Muscle of back (tissue), 11 donors: Measurements from ENCODE around the gene PCK2. TPM values are rescaled to one million over a fixed set of nuclear protein-coding genes. Genes with fewer than 3 reads are reported as not detected.

Source experiments
- DNase-seq, 3 donors: peaks; one replicate each; pipeline versions ENCODE4 v3.0.0 to v3.0.0-alpha.2; 2013
- polyA plus RNA-seq, 10 donors: library from polyadenylated mRNA; unstranded; fragments of 120-200 nt; gene quantifications; one replicate each; pipeline ENCODE4 v1.2.1, GENCODE V29; 2013; ENCODE audit not compliant: insufficient read length in 10 of 10

PCK2 gene
- polyA plus RNA-seq, 10 donors, result 2.8 to 6.0 (median 3.5) TPM

DNA sequence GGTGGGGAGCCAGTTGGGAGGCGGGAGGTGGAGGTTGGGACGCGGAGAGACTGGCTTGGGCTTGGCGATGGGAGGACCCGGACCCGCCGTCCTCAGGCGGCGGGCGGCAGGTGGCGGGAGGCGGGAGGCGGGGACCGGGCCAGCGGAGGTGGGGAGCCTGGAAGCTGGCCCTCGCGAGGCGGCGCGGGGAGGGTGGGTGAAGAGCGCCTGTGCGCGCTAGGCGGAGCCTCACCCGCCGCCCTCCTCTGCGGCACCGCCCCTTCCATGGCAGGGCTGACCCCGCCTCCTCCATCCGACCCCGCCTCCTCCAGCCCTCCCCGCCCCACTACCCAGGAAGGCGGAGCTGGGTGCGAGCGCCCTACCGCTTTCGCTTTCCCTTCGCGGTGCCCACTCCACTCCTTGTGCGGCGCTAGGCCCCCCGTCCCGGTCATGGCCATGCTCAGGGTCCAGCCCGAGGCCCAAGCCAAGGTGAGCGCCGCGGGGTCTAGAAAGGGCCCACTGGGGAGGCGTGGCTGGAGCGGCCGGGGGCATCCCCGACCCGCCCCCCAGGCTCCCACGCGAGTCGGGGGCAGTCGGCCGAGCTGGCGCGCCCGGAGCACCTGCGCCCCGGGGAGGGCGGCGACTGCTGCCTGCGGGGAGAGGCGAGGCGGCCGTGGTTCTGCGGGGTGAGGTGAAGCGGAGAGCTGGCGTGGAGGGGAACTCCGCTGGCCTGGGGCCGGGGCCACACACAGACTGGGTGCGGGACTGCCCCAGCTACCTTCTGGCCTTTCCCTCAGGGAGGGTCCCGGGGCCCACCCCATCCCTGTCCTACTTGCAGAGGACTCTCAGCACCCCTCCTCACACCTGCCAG is 41.9 kb downstream of the PCK2 start, which contains the start of gene PSME1:
TSS of gene PSME1 (plus strand) at position 361 of the 850 bp plus-strand sequence. CDS start at position 430, 69 bp downstream.
- DNase-seq, result peak; percentile 87 to 96 (median 91)

DNA sequence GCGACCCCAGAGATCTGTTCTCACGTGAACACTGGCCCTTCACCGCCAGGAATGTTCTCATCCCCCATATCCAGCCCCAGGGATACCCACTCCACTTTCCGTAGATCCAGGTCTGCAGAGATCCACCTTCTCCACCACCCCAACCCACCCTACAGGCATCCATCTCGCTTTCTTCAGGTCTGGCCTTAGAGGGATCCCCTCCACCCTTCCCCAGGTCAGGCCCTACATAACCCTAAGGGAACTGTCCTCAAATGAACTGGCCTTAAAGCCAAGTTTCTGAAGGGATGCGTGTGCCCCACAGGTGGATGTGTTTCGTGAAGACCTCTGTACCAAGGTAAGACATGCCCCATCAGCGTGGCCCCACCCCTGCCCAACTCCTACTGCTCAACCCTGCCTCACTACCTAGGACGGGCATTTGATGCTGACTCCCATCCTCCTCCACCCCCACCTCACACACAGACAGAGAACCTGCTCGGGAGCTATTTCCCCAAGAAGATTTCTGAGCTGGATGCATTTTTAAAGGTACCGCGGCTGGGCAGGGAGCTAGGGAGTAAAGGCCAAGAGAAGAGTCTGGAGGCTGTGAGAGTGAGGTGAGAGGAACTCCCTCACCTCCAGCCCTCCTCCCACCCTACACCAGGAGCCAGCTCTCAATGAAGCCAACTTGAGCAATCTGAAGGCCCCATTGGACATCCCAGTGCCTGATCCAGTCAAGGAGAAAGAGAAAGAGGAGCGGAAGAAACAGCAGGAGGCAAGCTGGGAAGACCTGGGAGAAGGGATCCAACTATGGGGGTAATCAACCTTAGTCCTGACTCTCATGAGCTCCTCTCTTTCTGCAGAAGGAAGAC is 42.8 kb downstream of the PCK2 start:
- no peak for DNase-seq

DNA sequence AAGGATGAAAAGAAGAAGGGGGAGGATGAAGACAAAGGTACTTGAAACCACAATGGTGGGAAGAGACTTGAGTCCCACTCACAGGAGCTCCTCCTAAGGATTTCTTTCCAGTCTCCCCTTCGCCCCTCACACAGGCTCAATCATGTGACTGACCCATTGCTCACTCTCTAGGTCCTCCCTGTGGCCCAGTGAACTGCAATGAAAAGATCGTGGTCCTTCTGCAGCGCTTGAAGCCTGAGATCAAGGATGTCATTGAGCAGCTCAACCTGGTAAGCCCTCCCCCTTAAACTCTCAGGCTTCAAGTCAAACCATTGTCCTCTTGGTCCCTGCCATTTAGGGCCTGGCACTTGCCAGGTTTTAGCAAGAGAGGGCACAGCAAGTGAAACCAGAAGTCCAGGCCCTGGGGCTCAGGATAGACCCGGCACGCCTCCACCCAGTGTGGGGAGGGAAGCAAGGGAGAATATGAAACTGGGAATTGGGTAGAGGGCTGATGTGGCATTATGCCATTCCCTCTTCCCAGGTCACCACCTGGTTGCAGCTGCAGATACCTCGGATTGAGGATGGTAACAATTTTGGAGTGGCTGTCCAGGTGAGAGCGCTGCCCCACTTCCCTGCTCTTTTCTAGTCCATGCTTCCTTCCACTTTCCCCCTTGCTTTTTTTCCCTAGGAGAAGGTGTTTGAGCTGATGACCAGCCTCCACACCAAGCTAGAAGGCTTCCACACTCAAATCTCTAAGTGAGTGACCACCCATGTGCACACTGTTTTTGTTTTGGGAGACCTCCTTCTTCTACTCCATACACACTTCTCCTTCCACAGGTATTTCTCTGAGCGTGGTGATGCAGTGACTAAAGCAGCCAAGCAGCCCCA is 43.7 kb downstream of the PCK2 start:
- no peak for DNase-seq

DNA sequence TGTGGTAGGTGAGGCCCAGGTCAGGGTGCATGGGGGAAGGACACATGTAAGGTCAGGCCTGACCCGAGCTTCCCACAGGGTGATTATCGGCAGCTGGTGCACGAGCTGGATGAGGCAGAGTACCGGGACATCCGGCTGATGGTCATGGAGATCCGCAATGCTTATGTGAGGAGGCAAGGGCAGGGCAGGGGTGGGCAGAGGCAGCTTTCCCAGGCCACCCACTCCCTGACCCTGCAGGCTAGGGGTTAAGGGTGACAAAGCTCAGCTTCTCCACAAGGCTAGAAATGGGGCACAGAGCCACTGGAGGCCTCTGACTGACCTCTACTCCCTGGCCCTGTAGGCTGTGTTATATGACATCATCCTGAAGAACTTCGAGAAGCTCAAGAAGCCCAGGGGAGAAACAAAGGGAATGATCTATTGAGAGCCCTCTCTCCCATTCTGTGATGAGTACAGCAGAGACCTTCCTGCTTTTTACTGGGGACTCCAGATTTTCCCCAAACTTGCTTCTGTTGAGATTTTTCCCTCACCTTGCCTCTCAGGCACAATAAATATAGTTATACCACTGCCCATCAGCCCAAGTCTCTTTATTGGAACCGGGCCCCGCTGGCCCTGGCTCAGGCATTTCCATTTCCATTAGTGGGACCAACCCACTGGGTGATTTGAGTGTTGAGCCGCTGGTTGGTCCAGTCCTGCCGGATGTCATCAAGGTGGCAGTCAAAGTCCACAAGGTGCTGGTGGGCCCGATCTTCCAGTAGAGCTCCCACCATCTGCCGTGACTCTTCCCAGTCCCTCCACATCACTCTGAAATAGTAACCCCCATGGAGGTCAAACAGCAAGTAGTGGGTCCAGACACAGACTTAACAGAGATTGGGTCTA is 44.5 kb downstream of the PCK2 start:
- no peak for DNase-seq

DNA sequence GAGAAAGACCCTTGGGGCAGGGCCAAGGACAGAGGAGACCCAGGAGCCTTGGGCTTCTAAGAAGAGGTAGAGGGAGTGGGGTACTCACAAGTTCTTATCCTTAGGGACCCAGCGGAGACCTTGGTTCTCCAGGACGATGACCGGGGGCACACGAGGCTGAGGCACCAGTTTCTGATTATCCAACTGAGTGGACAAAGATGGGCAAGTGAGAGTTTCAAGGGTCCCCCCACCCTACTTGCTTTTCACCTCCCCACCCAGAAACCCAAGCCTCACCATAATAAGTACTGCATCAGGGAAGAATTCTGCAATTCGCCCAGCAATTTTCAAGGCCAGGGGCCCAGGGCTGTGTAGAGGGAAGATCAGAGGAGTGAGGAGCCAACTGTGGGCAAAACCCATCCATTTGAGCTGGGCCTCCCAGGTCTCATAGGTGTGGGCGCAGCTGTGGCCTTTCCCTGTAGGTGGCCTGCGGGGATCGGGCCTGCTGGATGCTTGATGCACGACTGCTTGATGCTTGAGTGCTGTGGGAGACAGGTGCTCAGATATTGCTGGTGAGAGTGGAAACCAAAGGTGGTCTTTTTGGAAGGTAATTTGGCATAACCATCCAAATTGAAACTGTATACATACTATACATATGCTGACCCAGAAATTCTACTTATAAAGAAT is 45.3 kb downstream of the PCK2 start:
- DNase-seq, result no peak

DNA sequence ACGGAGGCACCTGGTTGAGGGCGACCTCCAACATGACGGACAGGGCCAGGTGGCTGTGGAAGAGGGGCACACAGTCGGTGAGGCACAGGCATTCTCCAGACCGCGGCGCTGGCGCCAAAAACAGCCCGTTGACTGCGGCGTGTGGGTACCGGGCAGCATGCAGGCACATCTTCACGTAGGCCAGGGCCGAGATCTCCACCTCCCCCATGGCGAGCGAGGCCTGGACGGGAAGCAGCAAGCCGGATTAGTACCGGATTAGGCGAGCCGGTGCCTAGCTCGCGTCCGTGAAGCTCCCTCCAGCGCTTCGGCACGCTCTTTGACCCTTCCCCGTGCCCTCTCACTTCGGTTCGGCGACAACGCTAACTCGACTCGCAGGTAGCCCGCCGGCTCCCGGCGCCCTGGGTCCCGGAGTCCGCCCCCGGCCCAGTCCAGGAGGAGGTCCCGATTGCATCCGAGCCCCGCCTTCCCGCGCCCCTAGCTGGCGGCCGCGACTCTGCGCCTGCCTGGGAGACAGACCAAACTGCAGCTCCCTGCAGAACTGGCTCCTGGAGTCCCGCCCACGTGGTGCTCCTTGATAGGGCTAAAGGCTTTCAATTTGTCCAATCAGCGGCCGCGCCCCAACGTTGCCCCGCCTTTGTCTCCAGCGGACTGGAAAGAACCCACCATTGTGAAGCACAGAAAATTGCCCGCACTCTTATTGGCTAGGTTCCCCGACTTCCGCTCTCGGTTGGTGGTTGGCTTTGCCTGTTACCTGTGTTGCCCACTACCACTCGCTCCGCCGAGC is 47.2 kb downstream of the PCK2 start, which contains the start of gene EMC9:
TSS of gene EMC9 (minus strand) at position 495 of the 784 bp plus-strand sequence. CDS start at position 208, 287 bp downstream.
- DNase-seq, result peak; percentile 99 to 100 (median 100)

DNA sequence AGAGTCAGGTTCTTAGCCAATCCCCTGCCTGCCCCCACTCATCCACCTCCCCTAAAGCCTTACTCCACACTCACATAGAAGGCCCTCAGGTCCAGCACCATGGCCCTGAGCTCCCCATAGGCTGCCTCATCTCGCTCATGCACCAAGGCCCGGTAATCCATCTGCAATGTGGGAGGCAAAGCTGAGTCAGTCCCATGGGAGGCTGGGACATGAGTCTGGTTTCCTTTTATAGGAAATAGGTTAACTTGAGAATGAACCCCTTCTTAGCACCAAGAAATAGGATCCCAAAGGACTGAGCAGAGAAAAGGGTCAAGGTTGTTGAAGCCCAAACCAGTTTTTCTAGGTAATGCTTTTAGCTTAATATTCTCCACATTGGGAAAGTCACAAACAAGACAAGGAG is 49.4 kb downstream of the PCK2 start:
- no peak for DNase-seq

DNA sequence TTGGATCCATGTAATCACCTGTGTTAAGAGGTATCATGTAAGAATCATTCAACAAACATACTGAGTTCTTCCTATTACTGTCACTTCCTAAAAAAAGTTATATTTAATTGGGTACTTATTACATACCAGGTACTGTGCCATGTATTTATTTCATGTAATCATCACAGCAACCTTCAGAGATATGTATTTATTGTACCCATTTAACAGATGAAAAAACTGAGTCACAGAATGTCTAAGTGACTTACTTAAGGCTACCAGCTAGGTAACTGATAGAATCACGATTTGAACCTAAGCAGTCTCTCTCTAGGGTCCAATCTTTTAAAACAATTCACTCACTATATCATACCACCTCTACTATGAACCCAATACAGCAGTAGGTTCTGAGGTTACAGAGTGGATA is 50.3 kb downstream of the PCK2 start:
- no peak for DNase-seq

DNA sequence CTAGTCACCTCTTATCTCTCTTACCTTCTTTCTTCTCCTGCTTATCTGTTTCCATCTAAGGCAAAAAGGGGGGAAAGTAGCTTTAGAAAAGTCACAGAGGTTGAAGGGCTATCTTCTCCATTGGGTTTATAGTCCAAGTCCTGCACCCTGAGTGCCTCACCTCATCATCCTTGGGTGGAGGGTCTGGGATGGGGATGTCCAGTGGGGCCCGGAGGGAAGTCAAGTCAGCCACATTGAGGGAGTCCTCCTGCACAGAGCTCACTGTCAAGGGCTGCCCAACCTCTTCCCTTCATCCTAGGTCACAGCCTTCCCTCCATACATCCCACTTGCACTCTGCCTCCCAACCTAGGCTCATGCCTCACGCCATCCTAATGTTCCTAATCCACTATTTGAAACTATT is 51.1 kb downstream of the PCK2 start:
- no peak for DNase-seq

DNA sequence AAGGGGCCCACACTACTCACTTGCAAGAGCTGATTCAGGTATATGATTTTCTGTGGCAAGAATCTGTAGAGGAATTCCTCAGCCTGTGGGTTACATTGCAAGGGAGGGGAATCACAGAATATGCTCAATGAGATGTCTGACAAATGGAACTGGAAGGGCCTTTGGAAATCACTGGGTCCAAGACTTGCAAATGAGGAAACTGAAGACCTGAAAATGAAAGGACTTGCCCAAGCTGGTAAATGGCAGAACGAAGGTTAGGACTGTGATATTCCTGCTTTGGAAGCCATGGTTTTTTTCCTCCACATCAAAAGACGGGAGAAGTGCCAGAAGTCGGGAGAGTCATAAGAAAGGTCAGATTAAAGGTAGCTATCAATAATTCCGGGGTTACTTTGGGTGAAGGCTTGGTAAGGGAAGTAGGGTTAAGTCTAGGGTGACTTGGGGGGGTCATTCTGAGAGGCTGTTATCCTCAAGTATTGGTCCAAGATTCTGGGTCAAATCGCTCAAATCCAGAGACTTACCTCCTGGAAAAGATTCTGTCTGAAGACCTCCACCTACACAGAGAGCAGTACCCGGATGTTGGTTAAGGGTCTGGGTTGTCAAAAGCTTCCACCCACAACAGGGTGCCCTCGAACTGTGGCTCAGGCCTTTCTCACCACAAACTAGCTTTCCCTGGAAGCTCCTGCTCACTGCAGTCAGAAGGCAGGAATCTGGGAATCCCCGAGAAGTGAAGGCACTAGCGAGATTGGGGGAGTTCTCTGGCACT is 51.8 kb downstream of the PCK2 start:
- no peak for DNase-seq

DNA sequence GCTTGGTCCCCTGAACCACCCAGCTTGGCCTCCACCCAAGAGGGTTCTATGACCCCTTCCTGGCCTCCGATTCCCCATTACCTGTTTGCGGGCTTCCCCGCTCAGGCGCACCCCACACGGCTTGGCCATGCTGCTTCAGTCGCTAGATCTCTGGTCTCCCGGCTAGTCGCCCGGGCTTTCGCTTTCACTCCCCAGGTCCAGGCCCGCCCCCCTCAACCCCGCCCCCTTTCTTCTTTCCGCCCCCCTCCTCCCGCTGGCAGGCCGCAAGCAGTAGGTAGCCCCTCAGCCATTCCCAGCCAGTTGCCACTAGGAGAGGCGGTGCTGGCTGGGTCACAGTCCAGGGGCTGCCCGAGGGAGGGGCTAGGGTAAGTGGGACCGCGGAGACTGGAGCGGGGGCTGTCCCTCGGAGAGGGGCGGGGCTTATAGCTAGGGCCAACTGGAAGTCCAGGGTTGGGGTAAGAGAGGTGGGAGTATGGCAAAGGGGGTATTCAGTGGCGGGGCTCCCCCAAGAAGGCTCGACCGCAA is 52.4 kb downstream of the PCK2 start, which contains the start of gene PSME2:
TSS of gene PSME2 (minus strand) at position 158 of the 525 bp plus-strand sequence. CDS start at position 129, 29 bp downstream.
- DNase-seq, result peak; percentile 93 to 97 (median 97)

DNA sequence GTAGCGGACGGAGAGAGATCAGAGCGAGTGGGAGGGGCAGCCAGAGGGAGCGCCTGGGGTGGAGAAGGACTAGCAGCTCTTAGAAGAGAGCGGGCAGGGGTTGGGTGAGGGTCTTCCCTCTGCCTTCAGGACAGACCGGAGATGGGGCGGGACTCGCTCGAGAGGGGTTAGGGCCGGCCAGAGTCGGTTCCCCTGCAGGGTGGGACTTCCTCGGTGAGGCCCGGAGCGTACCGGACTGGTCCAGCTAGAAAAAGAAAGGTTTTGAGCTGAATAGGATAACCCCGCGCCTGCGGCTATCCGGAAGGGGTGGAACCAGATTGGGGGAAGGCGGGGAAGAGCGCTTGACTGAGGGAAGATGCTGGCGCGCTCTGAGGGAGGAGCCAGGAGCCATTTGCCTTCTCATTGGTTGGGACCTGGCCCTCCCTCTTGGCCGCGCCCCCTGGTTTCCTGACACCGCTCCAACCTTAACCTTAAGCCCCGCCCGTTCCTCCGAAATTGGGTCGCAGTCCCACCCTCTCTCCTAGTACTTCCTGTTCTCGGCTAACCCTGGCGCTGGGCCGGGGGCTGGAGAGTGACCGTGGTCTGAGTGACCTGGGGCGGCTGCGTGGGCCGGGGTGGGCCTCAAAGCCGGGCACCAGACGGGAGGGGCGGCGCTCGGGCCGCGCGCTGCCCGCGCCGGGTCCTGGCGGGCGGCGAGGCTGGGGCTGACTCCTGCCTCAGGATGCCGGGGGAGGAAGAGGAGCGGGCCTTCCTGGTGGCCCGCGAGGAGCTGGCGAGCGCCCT is 53.1 kb downstream of the PCK2 start, which contains the start of gene RNF31:
TSS of gene RNF31 (plus strand) at position 521 of the 783 bp plus-strand sequence. CDS start at position 722, 201 bp downstream.
- peak; percentile 99 for DNase-seq

DNA sequence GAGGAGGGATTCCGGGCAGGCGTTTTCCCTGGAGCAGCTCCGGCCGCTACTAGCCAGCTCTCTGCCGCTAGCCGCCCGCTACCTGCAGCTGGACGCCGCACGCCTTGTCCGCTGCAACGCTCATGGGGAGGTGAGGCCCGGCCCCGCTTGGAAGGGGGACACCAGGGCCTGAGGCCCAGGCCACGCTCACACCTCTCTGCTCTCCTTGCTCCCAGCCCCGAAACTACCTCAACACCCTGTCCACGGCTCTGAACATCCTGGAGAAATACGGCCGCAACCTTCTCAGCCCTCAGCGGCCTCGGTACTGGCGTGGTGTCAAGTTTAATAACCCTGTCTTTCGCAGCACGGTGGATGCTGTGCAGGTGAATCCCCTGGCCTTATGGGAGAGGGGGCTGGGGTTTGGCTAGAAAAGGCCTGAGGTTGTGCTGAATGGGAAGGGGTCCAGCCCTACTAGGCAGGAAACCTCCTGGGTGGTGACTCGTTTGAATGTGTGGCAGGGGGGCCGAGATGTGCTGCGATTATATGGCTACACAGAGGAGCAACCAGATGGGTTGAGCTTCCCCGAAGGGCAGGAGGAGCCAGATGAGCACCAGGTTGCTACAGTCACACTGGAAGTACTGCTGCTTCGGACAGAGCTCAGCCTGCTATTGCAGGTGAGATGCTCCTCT is 53.8 kb downstream of the PCK2 start:
- no peak for DNase-seq

DNA sequence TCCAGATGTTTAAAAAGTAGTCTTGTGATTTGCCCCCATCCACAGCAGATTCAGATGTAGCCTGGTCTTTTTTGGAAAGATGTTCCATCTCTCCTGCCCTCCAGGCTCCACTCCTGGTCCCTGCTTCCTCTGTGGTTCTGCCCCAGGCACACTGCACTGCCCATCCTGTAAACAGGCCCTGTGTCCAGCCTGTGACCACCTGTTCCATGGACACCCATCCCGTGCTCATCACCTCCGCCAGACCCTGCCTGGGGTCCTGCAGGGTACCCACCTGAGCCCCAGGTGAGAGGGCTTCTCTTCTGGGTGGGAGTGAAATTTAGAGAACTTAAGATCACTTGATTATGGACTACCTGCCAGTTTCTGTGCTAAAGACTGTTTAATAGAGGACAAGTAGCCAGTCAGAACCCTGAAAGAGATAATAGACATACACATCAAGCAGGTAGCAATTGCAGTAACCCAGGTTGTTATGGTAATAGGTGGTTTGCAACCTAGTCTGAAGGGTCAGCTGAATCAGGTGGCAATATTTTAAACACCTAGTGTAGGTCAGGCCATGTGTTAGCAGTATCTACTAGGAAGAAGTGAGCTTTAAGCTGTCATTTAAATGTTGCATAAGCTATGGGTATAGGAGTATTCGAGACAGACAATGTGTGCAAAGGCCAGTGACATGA is 55.3 kb downstream of the PCK2 start:
- no peak for DNase-seq

DNA sequence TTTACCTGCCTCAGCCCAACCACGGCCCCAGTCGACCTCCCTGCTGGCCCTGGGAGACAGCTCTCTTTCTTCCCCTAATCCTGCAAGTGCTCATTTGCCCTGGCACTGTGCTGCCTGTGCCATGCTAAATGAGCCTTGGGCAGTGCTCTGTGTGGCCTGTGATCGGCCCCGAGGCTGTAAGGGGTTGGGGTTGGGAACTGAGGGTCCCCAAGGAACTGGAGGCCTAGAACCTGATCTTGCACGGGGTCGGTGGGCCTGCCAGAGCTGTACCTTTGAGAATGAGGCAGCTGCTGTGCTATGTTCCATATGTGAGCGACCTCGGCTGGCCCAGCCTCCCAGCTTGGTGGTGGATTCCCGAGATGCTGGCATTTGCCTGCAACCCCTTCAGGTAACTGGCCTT is 56.0 kb downstream of the PCK2 start:
- DNase-seq, result no peak

DNA sequence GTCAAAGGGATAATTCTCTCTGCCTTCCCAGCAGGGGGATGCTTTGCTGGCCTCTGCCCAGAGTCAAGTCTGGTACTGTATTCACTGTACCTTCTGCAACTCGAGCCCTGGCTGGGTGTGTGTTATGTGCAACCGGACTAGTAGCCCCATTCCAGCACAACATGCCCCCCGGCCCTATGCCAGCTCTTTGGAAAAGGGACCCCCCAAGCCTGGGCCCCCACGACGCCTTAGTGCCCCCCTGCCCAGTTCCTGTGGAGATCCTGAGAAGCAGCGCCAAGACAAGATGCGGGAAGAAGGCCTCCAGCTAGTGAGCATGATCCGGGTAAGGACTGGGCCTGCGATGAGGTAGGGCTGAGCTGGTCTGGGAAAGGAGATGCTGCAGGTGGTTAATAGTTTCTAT is 56.5 kb downstream of the PCK2 start:
- no peak for DNase-seq
